ENCODE results near the gene IRF9.

IRF9 gene

DNA sequence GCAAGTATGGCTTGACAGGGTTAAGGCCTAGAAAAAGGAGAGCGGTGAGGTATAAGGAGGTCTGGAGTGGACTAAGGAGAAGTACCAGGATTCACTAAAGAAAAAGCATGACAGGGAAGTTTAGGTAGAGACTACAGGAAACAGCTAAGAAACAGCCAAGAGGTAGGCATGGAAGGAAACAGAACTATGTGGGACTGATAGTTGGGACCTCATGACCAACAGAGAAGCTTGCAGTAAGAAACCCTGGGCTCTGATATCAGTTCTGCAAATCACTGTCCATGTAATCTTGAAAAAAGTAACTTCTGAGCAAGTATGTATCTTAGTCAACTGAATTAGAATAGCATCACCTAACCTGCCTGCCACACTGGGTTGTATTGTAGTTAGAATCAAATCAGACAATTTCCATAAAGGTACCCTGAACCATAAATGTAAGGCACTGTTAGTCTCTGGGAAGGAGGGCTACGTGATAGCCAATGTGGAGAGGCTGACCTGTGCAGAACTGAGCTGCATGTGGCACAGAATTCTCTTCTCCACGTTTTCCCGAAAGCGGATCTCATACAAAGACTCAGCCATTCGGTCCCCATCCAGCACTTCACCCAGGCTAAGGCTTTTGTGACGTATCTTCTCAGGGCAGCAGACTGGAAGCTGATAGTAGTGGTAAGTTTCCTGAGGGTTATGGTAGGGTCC, 33.3 kb downstream of the IRF9 start:
- no peaks in the 10 kb centered on the region for H3K36me3 ChIP-seq (ENCODE audit: control insufficient read depth, insufficient read depth, low read length)
- no peaks in the 10 kb centered on the region for H3K9me3 ChIP-seq (ENCODE audit: control insufficient read depth, low read length)
- peaks cover 9% of the 10 kb centered on the region for H3K4me1 ChIP-seq
- peak overlapping the region; percentile 100 for H3K4me3 ChIP-seq (ENCODE audit: low read depth, low read length)
- H3K27me3 ChIP-seq (ENCODE audit: control insufficient read depth, insufficient read depth, low read length): no peaks in the 10 kb centered on the region
- H3K4me2 ChIP-seq (ENCODE audit: low read length): peak overlapping the region; percentile 95
- H2AFZ ChIP-seq: no peak overlapping the region
- peak overlapping the region; percentile 99 for H3K27ac ChIP-seq
- no peak overlapping the region for H3K9ac ChIP-seq
- TF ChIP-seq, protein P1, sequence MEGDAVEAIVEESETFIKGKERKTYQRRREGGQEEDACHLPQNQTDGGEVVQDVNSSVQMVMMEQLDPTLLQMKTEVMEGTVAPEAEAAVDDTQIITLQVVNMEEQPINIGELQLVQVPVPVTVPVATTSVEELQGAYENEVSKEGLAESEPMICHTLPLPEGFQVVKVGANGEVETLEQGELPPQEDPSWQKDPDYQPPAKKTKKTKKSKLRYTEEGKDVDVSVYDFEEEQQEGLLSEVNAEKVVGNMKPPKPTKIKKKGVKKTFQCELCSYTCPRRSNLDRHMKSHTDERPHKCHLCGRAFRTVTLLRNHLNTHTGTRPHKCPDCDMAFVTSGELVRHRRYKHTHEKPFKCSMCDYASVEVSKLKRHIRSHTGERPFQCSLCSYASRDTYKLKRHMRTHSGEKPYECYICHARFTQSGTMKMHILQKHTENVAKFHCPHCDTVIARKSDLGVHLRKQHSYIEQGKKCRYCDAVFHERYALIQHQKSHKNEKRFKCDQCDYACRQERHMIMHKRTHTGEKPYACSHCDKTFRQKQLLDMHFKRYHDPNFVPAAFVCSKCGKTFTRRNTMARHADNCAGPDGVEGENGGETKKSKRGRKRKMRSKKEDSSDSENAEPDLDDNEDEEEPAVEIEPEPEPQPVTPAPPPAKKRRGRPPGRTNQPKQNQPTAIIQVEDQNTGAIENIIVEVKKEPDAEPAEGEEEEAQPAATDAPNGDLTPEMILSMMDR (IDR thresholded peaks at IDR 0.05): no peak
- H3K79me2 ChIP-seq: peaks cover 20% of the 10 kb centered on the region

DNA sequence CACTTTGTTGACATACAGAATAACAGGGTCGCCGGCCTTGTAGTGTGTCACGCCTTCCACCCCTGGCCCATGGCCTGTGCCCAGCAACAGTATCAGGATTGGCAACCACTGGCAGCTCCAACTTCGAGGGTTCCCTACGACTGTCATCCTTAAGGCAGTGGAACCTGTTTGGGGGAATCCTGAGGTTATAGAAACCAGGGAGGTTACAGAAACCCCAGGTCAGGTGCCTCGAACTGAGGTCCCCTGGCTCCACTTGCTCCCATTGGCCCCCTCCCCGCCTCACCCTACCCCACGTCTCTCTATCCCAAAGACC, 33.8 kb downstream of the IRF9 start:
- H3K27me3 ChIP-seq (ENCODE audit: control insufficient read depth, insufficient read depth, low read length): no peaks in the 10 kb centered on the region
- peaks cover 9% of the 10 kb centered on the region for H3K4me1 ChIP-seq
- no peaks in the 10 kb centered on the region for H3K36me3 ChIP-seq (ENCODE audit: control insufficient read depth, insufficient read depth, low read length)
- peak overlapping the region; percentile 99 for H3K27ac ChIP-seq
- peaks cover 23% of the 10 kb centered on the region for H3K79me2 ChIP-seq
- H3K4me3 ChIP-seq (ENCODE audit: low read depth, low read length): peak overlapping the region; percentile 100
- TF ChIP-seq, protein P1 (IDR thresholded peaks at IDR 0.05): no peak
- H3K9me3 ChIP-seq (ENCODE audit: control insufficient read depth, low read length): no peaks in the 10 kb centered on the region
- peak overlapping the region; percentile 97 for H2AFZ ChIP-seq
- peak overlapping the region; percentile 95 for H3K4me2 ChIP-seq (ENCODE audit: low read length)
- peak overlapping the region; percentile 99 for H3K9ac ChIP-seq

DNA sequence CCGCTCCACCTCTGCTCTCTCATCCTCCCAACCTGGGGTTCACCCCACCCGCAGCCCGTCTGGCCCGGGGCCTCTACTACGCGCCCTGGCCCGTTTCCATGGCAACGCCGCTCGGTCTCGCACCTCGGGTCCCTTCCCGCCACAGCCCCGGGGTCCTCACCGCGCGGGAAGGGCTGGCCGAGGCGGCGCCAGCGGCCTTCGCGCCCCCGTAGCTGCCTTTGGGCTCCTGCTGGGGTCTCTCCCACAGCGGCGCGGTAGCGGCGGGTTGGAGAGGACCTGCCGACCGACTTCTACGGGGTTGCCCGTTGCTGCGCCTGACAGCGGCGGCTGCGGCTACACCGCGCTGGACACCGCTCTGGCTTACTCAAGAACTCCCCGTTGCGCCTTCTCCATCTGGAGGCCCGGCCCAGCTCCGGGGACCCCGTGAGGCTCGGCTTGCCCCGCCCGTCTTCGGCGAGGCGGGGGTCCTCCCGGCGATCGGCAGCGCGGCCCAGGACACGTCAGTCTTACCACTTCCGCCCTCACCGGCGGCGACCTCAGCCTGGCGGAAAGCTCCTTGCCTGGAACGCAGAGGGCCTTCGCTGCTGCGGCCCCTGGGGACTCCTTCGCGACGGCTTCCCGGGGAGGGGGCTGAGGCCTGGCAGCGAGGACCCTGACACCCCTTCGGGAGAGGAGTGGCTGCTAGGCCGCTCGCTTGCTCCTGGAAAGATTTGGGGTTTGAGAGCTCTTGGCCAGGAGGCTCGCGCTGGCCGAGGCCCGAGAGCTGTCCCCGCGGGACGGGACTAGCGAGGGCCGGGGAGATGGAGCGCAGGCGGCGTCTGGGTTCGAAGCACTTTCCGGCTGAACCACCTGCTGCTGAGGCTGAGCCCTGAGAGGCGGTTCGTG, 34.4 kb downstream of the IRF9 start, which contains the start of gene TM9SF1:
TM9SF1 (minus strand) TSS at position 256 of the 885 bp plus-strand sequence. CDS start 422 bp downstream, outside the sequence.
- H3K79me2 ChIP-seq: peaks cover 26% of the 10 kb centered on the region
- peak within 1 kb of the TSS; percentile 99 for H3K27ac ChIP-seq
- peaks cover 9% of the 10 kb centered on the region for H3K4me1 ChIP-seq
- H2AFZ ChIP-seq: peak within 1 kb of the TSS; percentile 97
- peak within 1 kb of the TSS; percentile 95 for H3K4me2 ChIP-seq (ENCODE audit: low read length)
- TF ChIP-seq, protein P1 (IDR thresholded peaks at IDR 0.05): peak; percentile 2
- H3K36me3 ChIP-seq (ENCODE audit: control insufficient read depth, insufficient read depth, low read length): no peaks in the 10 kb centered on the region
- no peaks in the 10 kb centered on the region for H3K9me3 ChIP-seq (ENCODE audit: control insufficient read depth, low read length)
- H3K9ac ChIP-seq: peak within 1 kb of the TSS; percentile 99
- no peaks in the 10 kb centered on the region for H3K27me3 ChIP-seq (ENCODE audit: control insufficient read depth, insufficient read depth, low read length)
- H3K4me3 ChIP-seq (ENCODE audit: low read depth, low read length): peak within 1 kb of the TSS; percentile 100

DNA sequence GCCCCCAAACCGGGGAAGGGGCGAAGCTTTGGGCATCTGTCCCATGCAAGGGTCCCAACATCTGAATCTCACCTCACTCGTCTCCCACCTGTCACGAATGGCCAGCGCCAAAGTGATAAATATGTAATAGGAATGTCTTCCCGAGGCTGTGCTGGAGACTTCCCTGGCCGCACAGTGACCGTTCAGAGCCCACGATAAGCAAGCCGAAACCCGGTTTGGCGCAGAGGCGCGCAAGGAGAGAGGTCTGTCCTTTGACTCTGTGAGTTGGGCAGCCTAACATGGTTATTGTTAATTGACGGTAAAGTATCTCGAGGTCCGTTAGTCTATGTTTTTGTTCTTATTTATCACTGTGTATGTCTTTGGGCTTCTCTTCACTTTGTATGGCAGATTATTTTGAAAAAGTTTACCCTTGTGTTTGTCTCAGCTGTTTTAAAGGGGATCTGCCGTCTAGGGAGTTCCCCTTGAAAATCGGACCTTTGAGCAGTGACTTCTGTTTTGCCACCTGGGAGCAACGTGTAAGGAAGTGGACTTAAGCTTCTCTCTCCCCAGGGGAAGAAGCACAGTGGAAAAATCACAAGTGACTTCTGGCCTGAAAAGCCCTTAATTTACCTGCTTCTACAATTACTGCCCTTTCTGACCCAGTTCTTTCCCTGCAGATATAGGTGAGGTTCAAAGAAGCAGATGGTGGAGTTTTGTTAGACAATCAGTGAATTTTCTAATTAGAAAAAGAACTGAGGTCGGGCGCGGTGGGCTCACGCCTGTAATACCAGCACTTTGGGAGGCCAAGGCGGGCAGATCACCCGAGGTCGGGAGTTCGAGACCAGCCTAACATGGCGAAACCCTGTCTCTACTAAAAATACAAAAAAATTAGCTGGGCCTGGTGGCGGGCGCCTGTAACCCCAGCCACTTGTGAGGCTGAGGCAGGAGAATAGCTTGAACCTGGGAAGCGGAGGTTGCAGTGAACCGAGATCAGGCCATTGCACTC, 35.3 kb downstream of the IRF9 start:
- Histone ChIP-seq H3K9ac (peak overlapping the region; percentile 99), H3K4me1 (peaks cover 9% of the 10 kb centered on the region), H3K27me3 (ENCODE audit: control insufficient read depth, insufficient read depth, low read length) (no peaks in the 10 kb centered on the region), H3K27ac (peak overlapping the region; percentile 99), H3K79me2 (peaks cover 26% of the 10 kb centered on the region), H3K9me3 (ENCODE audit: control insufficient read depth, low read length) (no peaks in the 10 kb centered on the region), H3K36me3 (ENCODE audit: control insufficient read depth, insufficient read depth, low read length) (no peaks in the 10 kb centered on the region), H3K4me2 (ENCODE audit: low read length) (peak overlapping the region; percentile 95), H2AFZ (peak overlapping the region; percentile 97), H3K4me3 (ENCODE audit: low read depth, low read length) (peak overlapping the region; percentile 100)
- TF ChIP-seq, protein P1 (IDR thresholded peaks at IDR 0.05): no peak
